HG02970 (cell line): ENCODE measurements around the gene MMP12.

ENCODE experiments used
- ATAC-seq: cut with Tn5 transposase; IDR thresholded peaks from one replicate; pipeline ENCODE4 v1.9.1; 2021; ENCODE audit warnings: mild to moderate bottlenecking, moderate library complexity, moderate number of reproducible peaks; ENCODE audit not compliant: unreplicated experiment, low FRiP score

Gene MMP12

GRCh38 chr11:102853055-102853454 lies 21.7 kb downstream of the MMP12 start:
- no peak for ATAC-seq

GRCh38 chr11:102850973-102851745 lies 23.6 kb downstream of the MMP12 start:
- no peak for ATAC-seq

DNA sequence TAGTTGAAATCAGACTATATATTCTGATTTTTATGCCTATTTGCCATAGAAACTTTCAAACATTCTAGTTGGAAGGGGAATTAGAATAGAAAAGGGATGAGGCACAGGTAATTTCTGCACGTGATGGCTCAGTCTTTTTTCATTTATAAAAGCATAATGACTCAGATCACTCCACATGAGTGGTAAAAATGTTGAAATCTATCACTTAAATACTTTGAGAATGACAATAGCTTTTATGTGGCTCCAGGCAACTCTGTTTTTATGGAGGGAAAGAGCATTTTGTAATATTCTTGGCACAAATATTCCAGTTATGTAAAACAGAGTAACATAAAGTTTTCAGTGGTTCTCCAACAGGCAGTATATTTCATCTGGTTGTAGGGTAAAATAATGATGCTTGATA lies 25.5 kb downstream of the MMP12 start:
- no peak for ATAC-seq

DNA sequence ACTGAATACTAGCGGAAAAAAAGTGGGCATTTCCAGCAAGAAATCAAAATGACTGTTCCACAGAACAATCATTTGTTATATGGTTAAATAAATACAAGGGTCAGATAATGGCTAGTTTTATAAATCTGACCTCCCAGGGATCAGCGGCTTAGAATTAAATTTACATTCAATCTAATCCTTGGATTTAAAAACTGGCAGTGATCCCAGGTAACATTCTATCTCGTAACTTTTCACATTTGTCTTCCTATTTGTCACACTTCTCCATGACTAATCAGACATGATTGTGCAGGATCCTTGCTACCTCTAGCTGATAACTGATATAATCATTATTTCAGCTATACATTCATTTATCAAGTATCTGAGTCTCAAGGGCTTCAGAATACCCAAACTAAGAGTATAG lies 28.5 kb downstream of the MMP12 start:
- ATAC-seq: no peak

- ATAC-seq: no peak
Measured at GRCh38 chr11:102843489-102843888, 31.3 kb downstream of the MMP12 start, which contains the start of gene MMP3. Gene MMP3, minus strand, starts transcription at chr11:102843609. Its CDS starts 63 bp downstream, at chr11:102843546.

- ATAC-seq: no peak
Measured at GRCh38 chr11:102842930-102843329, 31.9 kb downstream of the MMP12 start.

- no peak for ATAC-seq
Measured at GRCh38 chr11:102840018-102840417, 34.8 kb downstream of the MMP12 start.

DNA sequence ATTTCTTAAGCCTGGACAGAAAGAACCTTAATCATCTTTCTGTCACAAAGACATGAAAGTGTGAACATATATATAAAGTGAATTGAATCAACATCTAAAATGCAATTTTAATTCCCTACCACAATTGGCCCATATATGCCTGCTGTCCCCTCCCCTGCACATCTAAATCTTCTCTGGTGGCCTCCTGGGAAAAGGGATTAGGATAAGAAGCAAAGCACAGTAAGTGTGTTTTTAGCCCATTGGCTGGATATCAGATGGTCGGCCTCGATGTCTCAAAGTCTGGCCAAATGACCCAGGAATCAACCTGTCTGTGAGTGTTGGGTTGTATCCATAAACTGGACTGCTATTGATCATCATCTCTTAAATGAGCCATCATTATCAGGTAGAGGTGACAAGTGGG lies 37.1 kb downstream of the MMP12 start:
- ATAC-seq: no peak

DNA sequence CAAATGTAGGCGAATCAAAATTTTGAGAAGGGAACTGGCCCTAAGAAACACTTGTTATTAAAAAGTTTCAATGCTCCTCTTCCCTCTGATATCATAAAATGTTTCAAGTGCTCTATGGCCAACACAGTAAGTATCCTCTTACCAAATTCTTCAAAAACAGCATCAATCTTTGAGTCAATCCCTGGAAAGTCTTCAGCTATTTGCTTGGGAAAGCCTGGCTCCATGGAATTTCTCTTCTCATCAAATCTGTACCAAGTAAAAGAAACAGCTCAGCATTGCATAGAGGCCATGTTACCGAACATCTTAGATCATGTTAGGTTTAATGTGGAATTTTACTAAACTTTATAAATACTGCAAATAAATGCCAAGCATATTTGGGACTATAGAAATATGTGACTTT lies 37.6 kb downstream of the MMP12 start:
- ATAC-seq: no peak

DNA sequence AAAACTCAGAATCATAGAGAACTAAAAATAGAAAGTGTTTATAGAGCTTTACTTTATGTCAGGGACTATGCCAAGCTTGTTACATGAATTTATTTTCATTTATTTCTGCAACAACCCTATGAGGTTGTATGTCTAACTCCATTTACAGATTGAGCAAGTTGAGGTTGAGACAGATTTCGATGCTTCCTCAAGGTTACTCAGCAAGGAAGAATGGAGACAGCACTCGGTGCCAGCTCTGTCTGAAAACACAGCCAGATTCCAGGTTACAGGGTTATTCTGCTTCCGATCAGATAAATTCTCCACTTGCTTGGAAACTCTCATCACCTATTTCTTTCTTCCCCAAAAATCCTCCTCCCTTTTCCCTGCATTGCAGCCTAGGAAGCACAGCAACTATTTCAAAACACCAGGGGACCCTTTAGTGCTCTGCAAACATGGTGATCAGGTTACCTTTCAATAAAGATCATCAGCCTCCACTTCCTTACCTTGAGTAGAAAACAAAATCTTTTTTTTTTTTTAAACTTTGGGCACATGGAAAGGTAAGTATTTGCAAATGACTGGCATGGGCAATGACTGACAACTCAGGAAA lies 38.4 kb downstream of the MMP12 start:
- ATAC-seq: no peak

GRCh38 chr11:102833731-102834130 lies 41.1 kb downstream of the MMP12 start:
- no peak for ATAC-seq

- no peak for ATAC-seq
Measured at GRCh38 chr11:102832612-102833011, 42.2 kb downstream of the MMP12 start.

- no peak for ATAC-seq
Measured at GRCh38 chr11:102831489-102832440, 43.0 kb downstream of the MMP12 start.

DNA sequence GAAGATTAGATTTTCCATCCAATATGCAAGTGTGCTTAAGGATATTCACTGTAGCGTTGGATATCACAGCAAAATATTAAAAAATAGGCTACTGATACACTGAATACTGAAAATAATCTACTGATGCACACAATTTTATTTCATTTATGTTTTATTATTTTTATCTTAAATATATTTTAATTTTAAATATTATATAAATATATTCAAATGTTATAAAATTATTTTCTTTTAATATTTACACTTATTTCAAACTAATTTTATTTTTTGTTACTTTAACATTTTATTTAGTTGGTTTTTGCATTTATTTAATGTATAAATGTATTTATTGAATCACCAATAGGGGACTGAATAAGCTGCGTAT lies 43.7 kb downstream of the MMP12 start:
- ATAC-seq: no peak

- no peak for ATAC-seq
Measured at GRCh38 chr11:102830001-102830727, 44.6 kb downstream of the MMP12 start.

GRCh38 chr11:102829316-102830000 lies 45.3 kb downstream of the MMP12 start:
- no peak for ATAC-seq

- no peak for ATAC-seq
Measured at GRCh38 chr11:102824556-102824955, 50.2 kb downstream of the MMP12 start.

DNA sequence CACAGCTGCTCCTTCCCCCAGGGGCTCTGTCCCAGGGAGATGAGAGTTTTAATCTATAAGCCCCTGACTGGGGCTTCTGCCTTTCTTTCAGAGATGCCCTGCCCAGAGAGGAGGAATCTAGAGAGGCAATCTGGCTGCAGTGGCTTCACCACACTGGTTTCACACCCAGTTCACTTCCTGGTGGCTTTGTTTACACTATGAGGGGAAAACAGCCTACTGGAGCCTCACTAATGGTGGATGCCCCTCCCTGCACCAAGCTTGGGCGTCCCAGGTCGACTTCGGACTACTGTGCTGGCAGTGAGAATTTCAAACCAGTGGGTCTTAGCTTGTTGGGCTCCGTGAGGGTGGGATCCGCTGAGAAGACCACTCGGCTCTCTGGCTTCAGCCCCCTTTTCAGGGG lies 55.3 kb downstream of the MMP12 start:
- ATAC-seq: no peak

- no peak for ATAC-seq
Measured at GRCh38 chr11:102813484-102813883, 61.3 kb downstream of the MMP12 start.
